HepG2 (cell line): Measurements from ENCODE around the gene FGD4. TPM values are rescaled to one million over a fixed set of nuclear protein-coding genes. Genes with fewer than 3 reads are reported as not detected.
"Not testable (repeated sequence)": the region's sequence is repeated elsewhere in the genome, so short reads cannot be mapped to it uniquely, and the experiment has no call there.

ENCODE experiments used
- ATAC-seq: fragments of 200-7000 bp; cut with Tn5 transposase; 3 replicates; pipeline ENCODE4 v1.9.1; 2020; ENCODE audit warnings: mild to moderate bottlenecking, moderate library complexity
- BruUV-seq: library from RNA; stranded (reverse); fragments of 400-500 nt; replicated peaks from 2 replicates; lab custom pipeline; 2021; lab: Mats Ljungman, UMichigan
- CTCF ChIA-PET: fragments of 300-600 bp; formaldehyde crosslinking; extraction: SDS; loops from one replicate; lab custom pipeline; 2021; ENCODE audit warnings: low total read pairs, inconsistent platforms, low intra/inter-chr PET ratio; lab: Yijun Ruan, JAX
- POLR2A ChIA-PET: fragments of 350-600 bp; sonication (Branson Sonifier 250); formaldehyde crosslinking; loops from one replicate; lab custom pipeline; 2020; ENCODE audit warnings: antibody characterized with exemption, inconsistent platforms; lab: Yijun Ruan, JAX
- DNase-seq: peaks from one replicate; pipeline ENCODE4 v3.0.0-alpha.2; 2015; ENCODE audit warnings: low spot score
- FAIRE-seq: peaks from 3 replicates; lab custom pipeline; 2011; peaks lifted over from hg19 to GRCh38; lab: Jason Lieb, UNC
- H2AFZ ChIP-seq: one replicate; pipeline ENCODE4 v1.6.1; 2011; ENCODE audit warnings: low read length, inconsistent platforms
- H3K27ac ChIP-seq: fragments of 300-600 bp; 3 replicates; pipeline ENCODE4 v1.8.0; 2011; ENCODE audit warnings: mixed run types, mild to moderate bottlenecking, mixed read lengths, low read length, inconsistent platforms; ENCODE audit not compliant: insufficient read depth; ENCODE audit errors: extremely low read length
- H3K27me3 ChIP-seq, 2 experiments: fragments of 200-600 bp in 1 of 2; 2 replicates in 1 of 2; 3 replicates in 1 of 2; pipeline versions ENCODE4 v1.6.0 to v1.8.0; 2011; ENCODE audit warnings: low read length in 2 of 2, mild to moderate bottlenecking in 2 of 2, moderate library complexity in 2 of 2, inconsistent platforms in 1 of 2; ENCODE audit not compliant: insufficient read depth in 2 of 2, control insufficient read depth in 1 of 2
- H3K36me3 ChIP-seq, 2 experiments: fragments of 200-600 bp in 1 of 2; replicated peaks in 1 of 2; 2 replicates in 1 of 2; 3 replicates in 1 of 2; pipeline versions ENCODE4 v1.5.1 to v1.8.0; 2011; ENCODE audit warnings: low read length in 2 of 2, inconsistent platforms in 1 of 2; ENCODE audit not compliant: insufficient read depth in 2 of 2, control insufficient read depth in 1 of 2
- H3K4me1 ChIP-seq: 2 replicates; pipeline ENCODE4 v1.5.1; 2012; ENCODE audit warnings: low read length, inconsistent platforms; ENCODE audit not compliant: insufficient read depth
- H3K4me2 ChIP-seq: 2 replicates; pipeline ENCODE4 v1.6.0; 2011; ENCODE audit warnings: low read depth, low read length, inconsistent platforms
- H3K4me3 ChIP-seq, 3 experiments: fragments of 200-600 bp in 1 of 3; sonication (generic), shearing (Covaris generic) in 1 of 3; replicated peaks in 1 of 3; 2 replicates each; pipeline ENCODE4 v1.5.1; 2011 to 2016; ENCODE audit warnings: low read length in 3 of 3, inconsistent platforms in 2 of 3, low read depth in 2 of 3, mild to moderate bottlenecking in 2 of 3, control low read depth in 1 of 3, mixed read lengths in 1 of 3; ENCODE audit not compliant: insufficient read depth in 1 of 3
- H3K79me2 ChIP-seq: one replicate; pipeline ENCODE4 v1.6.1; 2011; ENCODE audit warnings: low read length, inconsistent platforms; ENCODE audit not compliant: insufficient read depth
- H3K9ac ChIP-seq: 2 replicates; pipeline ENCODE4 v1.6.0; 2011; ENCODE audit warnings: mild to moderate bottlenecking, low read depth, low read length, inconsistent platforms; ENCODE audit not compliant: insufficient read depth
- H3K9me3 ChIP-seq: 2 replicates; pipeline ENCODE4 v1.5.1; 2012; ENCODE audit warnings: mild to moderate bottlenecking, low read length
- H4K20me1 ChIP-seq: 2 replicates; pipeline ENCODE4 v1.6.0; 2011; ENCODE audit warnings: inconsistent platforms, mild to moderate bottlenecking, low read length, moderate library complexity; ENCODE audit not compliant: insufficient read depth
- ETV5 ChIP-seq: IDR thresholded peaks from 2 replicates; pipeline ENCODE4 v1.6.1; 2018; ENCODE audit warnings: missing biosample characterization, missing genetic modification reagents, inconsistent platforms, borderline replicate concordance
- HNF4A ChIP-seq: sonication (generic); formaldehyde crosslinking; IDR thresholded peaks from 2 replicates; pipeline ENCODE4 v1.4.0; 2020; ENCODE audit warnings: missing genetic modification reagents
- PHF21A ChIP-seq: sonication (generic); formaldehyde crosslinking; IDR thresholded peaks from 2 replicates; pipeline ENCODE4 v1.5.0; 2020; ENCODE audit warnings: mild to moderate bottlenecking, missing genetic modification reagents
- SALL1 ChIP-seq: sonication (generic); formaldehyde crosslinking; IDR thresholded peaks from 2 replicates; pipeline ENCODE4 v1.8.0; 2022; ENCODE audit warnings: mild to moderate bottlenecking, missing genetic modification reagents
- SAP130 ChIP-seq: IDR thresholded peaks from 2 replicates; pipeline ENCODE4 v1.6.1; 2016; ENCODE audit warnings: low read depth
- SKIL ChIP-seq: sonication (generic); formaldehyde crosslinking; IDR thresholded peaks from 2 replicates; pipeline ENCODE4 v1.8.0; 2022; ENCODE audit warnings: missing genetic modification reagents, mild to moderate bottlenecking, moderate library complexity, borderline replicate concordance
- SOX5 ChIP-seq: IDR thresholded peaks from 2 replicates; pipeline ENCODE4 v1.6.1; 2016; ENCODE audit warnings: borderline replicate concordance
- TFE3 ChIP-seq: IDR thresholded peaks from 2 replicates; pipeline ENCODE4 v1.6.1; 2016
- ZMYM3 ChIP-seq: sonication (generic); formaldehyde crosslinking; IDR thresholded peaks from 2 replicates; pipeline ENCODE4 v1.5.1; 2020; ENCODE audit warnings: mild to moderate bottlenecking, missing genetic modification reagents
- ZNF652 ChIP-seq: IDR thresholded peaks from 2 replicates; pipeline ENCODE4 v1.6.1; 2016; ENCODE audit warnings: low read depth, borderline replicate concordance
- WGBS: methylation state at CpG from one replicate; pipeline ENCODE4 v1.1.6; 2017; ENCODE audit warnings: low lambda C conversion rate; 5-methylcytosine and 5-hydroxymethylcytosine counted together
- in situ Hi-C: cut with HindIII; loops from 2 replicates; pipeline ENCODE4 v1.10.0; 2017; ENCODE audit warnings: low pct_unique_long_range_greater_than_20kb; ENCODE audit not compliant: extremely low pct_ligation_motif_present
- intact Hi-C: fragments of 100-400 bp; cut with micrococcal nuclease; formaldehyde crosslinking; loops from one replicate; pipeline ENCODE4 v1.10.0; 2022; ENCODE audit not compliant: unreplicated experiment
- polyA plus RNA-seq, 8 experiments: library from polyadenylated mRNA; depleted of rRNA in 3 of 8; stranded (reverse) in 7 of 8; unstranded in 1 of 8; fragments of >200 nt; fragmentation: Illumina TruSeq in 4 of 8; extraction: Trizol in 4 of 8; gene quantifications; 2 replicates each; pipeline versions ENCODE4 v1.2.1 to v1.2.3, GENCODE V29; 2011 to 2016; ENCODE audit warnings: low read depth in 4 of 8, missing spikeins in 1 of 8, mixed read lengths in 1 of 8; ENCODE audit not compliant: insufficient read depth in 1 of 8
- total RNA-seq, 5 experiments: library from RNA; depleted of rRNA; stranded (reverse); fragments of >200 nt; fragmentation: Illumina TruSeq; extraction: Trizol; gene quantifications; 2 replicates each; pipeline ENCODE4 v1.2.3, GENCODE V29; 2016; ENCODE audit warnings: low read depth in 1 of 5
- TF ChIP-seq, protein P1 (sequence below): sonication (generic); formaldehyde crosslinking; conservative IDR thresholded peaks from 2 replicates; pipeline ENCODE4 v1.4.0; 2020; ENCODE audit warnings: mild to moderate bottlenecking, missing genetic modification reagents, moderate library complexity
- TF ChIP-seq, protein P2 (sequence below): sonication (generic); formaldehyde crosslinking; IDR thresholded peaks from 2 replicates; pipeline ENCODE4 v1.4.0; 2020; ENCODE audit warnings: mild to moderate bottlenecking, missing genetic modification reagents, borderline replicate concordance

Gene FGD4
- total and polyA plus RNA-seq, 2 of the 13 experiments (the other 11 are each of a cell fraction or from before 2014, with no cell fraction given): 4.6 to 6.6 TPM

DNA sequence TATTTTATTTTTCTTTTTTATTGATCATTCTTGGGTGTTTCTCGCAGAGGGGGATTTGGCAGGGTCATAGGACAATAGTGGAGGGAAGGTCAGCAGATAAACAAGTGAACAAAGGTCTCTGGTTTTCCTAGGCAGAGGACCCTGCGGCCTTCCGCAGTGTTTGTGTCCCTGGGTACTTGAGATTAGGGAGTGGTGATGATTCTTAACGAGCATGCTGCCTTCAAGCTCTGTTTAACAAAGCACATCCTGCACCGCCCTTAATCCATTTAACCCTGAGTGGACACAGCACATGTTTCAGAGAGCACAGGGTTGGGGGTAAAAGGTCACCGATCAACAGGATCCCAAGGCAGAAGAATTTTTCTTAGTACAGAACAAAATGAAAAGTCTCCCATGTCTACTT lies 163.1 kb downstream of the FGD4 start:
- H3K9ac ChIP-seq, H3K27me3 ChIP-seq, H2AFZ ChIP-seq, in situ Hi-C loops, H3K4me3 ChIP-seq, FAIRE-seq, CTCF ChIA-PET, POLR2A ChIA-PET, H3K79me2 ChIP-seq, BruUV-seq, H3K9me3 ChIP-seq, DNase-seq, intact Hi-C loops, H4K20me1 ChIP-seq: not testable (repeated sequence)
- peak; percentile 72 for ATAC-seq
- Histone ChIP-seq H3K4me2 (peak overlapping the region; percentile 46; the same call in 1 of the 2 replicates), H3K36me3 (peaks cover 5 to 18% of the 10 kb centered on the region in 2 experiments; a peak in 4 of 5 replicates), H3K27ac (peak overlapping the region; percentile 76), H3K4me1 (peaks cover 66% of the 10 kb centered on the region)
- WGBS: 3% methylated on average over 3 of the region's 6 CpGs
- TF ChIP-seq ZNF652: peak; percentile 83
- TF ChIP-seq SALL1 (CRISPR knock-in tag): peak; percentile 63
- TF ChIP-seq ETV5: 0 out of 2 replicates have a peak, but pooled peaks have one; percentile 39
- TF ChIP-seq, protein P1, sequence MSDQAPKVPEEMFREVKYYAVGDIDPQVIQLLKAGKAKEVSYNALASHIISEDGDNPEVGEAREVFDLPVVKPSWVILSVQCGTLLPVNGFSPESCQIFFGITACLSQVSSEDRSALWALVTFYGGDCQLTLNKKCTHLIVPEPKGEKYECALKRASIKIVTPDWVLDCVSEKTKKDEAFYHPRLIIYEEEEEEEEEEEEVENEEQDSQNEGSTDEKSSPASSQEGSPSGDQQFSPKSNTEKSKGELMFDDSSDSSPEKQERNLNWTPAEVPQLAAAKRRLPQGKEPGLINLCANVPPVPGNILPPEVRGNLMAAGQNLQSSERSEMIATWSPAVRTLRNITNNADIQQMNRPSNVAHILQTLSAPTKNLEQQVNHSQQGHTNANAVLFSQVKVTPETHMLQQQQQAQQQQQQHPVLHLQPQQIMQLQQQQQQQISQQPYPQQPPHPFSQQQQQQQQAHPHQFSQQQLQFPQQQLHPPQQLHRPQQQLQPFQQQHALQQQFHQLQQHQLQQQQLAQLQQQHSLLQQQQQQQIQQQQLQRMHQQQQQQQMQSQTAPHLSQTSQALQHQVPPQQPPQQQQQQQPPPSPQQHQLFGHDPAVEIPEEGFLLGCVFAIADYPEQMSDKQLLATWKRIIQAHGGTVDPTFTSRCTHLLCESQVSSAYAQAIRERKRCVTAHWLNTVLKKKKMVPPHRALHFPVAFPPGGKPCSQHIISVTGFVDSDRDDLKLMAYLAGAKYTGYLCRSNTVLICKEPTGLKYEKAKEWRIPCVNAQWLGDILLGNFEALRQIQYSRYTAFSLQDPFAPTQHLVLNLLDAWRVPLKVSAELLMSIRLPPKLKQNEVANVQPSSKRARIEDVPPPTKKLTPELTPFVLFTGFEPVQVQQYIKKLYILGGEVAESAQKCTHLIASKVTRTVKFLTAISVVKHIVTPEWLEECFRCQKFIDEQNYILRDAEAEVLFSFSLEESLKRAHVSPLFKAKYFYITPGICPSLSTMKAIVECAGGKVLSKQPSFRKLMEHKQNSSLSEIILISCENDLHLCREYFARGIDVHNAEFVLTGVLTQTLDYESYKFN (CRISPR knock-in tag): peak; percentile 83
- peak; percentile 29; the same call in 1 of the 2 replicates for TF ChIP-seq PHF21A
- 0 out of 2 replicates have a peak, but pooled peaks have one; percentile 32 for TF ChIP-seq ZMYM3 (CRISPR knock-in tag)
- TF ChIP-seq TFE3 (CRISPR knock-in tag): 0 out of 2 replicates have a peak, but pooled peaks have one; percentile 34
- peak; percentile 59 for TF ChIP-seq HNF4A (CRISPR knock-in tag)
- peak; percentile 30; the same call in 1 of the 2 replicates for TF ChIP-seq SKIL (CRISPR knock-in tag)
- TF ChIP-seq, protein P2, sequence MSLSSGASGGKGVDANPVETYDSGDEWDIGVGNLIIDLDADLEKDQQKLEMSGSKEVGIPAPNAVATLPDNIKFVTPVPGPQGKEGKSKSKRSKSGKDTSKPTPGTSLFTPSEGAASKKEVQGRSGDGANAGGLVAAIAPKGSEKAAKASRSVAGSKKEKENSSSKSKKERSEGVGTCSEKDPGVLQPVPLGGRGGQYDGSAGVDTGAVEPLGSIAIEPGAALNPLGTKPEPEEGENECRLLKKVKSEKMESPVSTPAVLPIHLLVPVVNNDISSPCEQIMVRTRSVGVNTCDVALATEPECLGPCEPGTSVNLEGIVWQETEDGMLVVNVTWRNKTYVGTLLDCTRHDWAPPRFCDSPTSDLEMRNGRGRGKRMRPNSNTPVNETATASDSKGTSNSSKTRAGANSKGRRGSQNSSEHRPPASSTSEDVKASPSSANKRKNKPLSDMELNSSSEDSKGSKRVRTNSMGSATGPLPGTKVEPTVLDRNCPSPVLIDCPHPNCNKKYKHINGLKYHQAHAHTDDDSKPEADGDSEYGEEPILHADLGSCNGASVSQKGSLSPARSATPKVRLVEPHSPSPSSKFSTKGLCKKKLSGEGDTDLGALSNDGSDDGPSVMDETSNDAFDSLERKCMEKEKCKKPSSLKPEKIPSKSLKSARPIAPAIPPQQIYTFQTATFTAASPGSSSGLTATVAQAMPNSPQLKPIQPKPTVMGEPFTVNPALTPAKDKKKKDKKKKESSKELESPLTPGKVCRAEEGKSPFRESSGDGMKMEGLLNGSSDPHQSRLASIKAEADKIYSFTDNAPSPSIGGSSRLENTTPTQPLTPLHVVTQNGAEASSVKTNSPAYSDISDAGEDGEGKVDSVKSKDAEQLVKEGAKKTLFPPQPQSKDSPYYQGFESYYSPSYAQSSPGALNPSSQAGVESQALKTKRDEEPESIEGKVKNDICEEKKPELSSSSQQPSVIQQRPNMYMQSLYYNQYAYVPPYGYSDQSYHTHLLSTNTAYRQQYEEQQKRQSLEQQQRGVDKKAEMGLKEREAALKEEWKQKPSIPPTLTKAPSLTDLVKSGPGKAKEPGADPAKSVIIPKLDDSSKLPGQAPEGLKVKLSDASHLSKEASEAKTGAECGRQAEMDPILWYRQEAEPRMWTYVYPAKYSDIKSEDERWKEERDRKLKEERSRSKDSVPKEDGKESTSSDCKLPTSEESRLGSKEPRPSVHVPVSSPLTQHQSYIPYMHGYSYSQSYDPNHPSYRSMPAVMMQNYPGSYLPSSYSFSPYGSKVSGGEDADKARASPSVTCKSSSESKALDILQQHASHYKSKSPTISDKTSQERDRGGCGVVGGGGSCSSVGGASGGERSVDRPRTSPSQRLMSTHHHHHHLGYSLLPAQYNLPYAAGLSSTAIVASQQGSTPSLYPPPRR (CRISPR knock-in tag): peak; percentile 81; the same call in 1 of the 2 replicates
- TF ChIP-seq SAP130: peak; percentile 37
- TF ChIP-seq SOX5 (CRISPR knock-in tag): peak; percentile 76; the same call in 1 of the 2 replicates
